ENCODE results near the gene TBC1D22A. TPM values are rescaled to one million over a fixed set of nuclear protein-coding genes. Genes with fewer than 3 reads are reported as not detected.

Gene TBC1D22A
- total RNA-seq, 1 donor from 2014 or later: 20.1 TPM

DNA sequence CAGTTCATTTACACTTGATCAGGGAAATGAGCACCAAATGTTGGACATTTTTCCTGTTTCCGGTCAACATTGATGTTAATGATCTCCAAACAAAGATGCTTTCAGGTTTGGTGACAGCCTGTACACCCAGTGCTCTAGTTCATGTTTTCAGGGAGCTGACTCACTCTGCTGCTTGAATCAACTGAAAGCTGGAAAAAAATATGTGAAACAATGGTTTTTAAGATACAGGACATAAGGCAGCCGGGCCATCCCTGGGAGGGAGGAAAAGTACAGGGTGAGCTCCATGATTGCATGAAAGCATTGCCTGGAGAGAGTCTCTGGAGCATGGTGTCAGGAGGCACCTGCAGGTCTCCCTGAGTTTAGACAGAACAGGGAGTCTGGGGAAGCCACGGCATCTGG is 259.6 kb downstream of the TBC1D22A start:
- no peak for DNase-seq (ENCODE audit: low spot score)
- intact Hi-C loops (cut with DNase I): no loop called here

DNA sequence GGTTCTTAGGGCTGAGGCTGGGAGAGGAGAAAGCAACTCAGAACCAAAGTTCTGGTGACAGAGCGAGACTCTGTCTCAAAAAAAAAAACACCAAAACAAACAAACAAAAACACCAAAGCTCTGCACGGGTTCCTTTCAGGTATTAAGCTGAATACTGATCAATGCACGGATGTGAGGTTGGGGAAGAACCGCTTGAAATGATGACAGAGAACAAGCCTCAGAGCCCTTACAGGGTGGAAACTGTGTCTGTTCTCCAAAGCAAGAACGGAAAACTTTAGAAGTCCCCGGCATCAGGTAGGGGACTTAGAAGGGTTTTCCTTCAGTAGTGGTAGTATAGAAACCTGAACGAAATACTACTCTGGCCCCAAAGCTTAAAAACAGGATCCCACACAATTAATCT is 260.0 kb downstream of the TBC1D22A start:
- no peak for DNase-seq (ENCODE audit: low spot score)
- intact Hi-C loops (cut with DNase I): no loop called here

DNA sequence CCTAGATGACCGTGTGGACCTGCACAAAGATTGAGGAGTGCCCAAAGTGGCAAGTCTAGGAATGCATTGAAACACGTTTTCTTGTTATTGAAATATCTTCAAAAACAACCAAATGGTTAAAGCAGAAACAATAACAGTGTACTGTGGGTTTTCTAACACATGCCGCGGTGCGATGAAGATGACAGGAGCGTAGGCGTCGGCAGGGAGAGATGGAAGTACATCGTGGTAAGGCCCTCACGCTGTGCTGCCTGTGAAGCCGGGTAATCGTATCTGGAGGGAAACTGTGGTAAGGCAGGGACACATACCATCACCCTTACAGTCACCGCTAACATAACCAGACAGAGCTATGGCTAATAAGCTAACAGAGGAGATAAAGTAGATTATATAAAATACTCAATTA is 261.4 kb downstream of the TBC1D22A start:
- DNase-seq (ENCODE audit: low spot score): no peak
- intact Hi-C loops (cut with DNase I): no loop called here

DNA sequence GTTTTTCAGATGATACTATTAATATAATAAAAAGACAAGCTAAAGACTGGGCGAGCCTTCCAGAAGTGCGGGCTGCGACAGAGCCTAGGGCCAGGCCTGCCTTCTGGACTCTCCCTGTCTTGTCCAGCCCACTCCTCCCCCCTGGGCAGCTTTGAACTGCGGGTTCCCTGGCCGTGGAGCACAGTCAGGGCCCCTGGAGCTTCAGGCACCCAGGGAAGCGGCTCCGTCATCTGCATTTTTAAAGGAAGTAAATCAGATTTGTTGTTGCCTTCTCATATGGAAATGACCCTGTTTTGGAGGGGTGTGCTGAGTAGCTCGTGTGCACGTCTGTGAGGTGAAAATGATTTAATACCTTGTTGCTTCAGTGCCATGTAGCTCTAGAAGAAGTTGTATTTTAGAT is 265.3 kb downstream of the TBC1D22A start:
- intact Hi-C loops (cut with DNase I): no loop called here
- DNase-seq (ENCODE audit: low spot score): no peak

DNA sequence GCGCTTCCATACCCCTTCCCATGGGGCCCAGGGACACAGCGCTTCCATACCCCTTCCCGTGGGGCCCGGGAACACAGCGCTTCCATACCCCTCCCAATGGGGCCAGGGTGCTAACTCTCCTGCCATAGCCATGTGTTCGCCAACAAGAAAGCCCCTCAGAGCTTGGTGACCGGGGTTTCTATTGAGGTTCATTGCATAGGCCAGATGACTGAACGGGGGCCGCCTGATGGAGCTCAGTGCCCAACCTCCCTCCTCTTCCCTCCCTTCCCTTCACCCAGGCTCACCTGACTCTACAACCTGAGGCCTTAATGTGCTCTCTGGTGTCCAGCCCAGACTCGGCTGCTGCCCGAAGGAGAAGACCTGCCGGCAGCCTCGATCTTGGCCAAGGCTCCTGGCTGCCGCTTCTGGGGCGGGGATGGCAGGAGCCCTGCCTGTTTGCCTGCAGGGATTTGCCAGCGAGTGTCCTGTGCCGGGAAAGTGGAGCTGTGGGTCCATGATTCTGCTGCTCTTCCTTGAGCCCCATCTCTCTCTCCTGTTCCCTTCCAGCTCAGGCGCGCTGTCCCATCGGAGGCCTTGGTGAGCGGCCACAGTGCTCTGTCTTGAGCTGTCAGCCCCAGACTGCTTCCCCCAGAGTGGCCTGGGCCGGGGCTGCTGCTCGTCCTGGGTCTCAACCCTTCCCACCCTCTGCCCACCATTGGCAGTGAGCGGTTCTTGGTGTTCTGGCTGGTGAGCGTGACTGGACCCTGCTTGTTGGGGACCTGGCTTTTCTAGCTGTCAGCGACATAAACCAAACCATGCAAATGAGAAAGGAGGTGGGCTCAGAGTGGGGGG is 267.0 kb downstream of the TBC1D22A start:
- intact Hi-C loops (cut with DNase I): no loop called here
- no peak for DNase-seq (ENCODE audit: low spot score)

DNA sequence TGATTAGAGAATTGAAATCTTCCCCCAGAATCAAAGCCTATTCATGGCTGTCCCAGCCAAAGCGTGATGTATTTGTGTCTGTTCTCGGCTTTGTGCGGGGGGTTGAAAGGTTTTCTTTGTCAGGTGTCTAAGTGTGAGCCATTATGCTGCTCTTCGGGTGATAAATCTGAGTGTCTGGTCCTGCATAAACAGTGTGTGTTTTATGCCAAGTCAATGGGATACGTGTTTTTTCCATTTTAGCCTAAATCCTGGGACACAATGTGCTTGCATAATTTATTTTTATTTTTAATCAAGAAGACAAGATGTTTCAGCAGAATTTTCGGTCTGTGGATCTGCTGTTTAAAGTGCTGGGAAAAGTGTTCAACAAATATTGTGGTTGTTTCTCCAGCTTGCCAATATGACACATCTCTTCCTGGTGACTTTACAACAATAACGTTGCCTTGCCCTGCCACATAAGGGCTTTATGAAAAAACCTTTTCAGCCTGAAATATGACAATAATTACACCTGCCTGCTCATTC is 267.8 kb downstream of the TBC1D22A start:
- intact Hi-C loops (cut with DNase I): no loop called here
- DNase-seq (ENCODE audit: low spot score): no peak

DNA sequence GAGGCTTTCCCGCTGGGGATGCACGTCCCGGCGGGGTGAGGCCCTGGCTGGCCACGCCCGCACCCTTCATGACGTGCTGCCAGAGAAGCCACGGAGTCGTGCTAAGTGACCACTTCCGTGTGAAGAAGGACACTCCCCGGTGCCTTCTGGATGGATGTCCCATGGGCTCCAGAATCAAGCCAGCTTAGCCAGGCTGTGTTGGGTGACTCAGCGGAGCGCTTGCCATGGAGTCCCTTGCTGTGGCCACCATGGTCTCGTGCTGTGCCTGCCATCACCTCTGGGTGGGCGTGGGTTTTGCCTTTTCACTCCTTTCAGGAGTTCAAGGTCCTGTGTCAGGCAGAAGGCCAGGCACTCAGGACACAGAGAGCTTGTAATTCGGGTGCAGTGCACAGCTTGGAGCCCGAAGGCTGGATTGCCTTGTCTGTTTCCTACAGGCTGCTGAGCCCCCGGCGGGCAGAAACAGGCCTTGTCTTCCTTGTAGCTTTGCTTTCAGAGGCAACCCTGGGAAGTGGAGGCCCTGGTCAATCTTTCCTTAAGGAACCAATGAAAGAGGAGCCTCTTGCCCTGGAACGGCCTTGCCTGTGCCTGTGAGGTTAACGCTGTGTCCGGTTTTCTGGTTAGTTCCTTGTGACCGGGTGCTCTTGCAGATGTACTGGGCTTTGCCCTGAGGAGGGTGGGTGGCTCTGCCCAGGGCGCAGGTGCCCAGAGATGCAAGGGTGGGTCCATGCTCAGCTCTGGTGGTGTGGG is 268.6 kb downstream of the TBC1D22A start:
- DNase-seq (ENCODE audit: low spot score): no peak
- intact Hi-C loops (cut with DNase I): no loop called here

DNA sequence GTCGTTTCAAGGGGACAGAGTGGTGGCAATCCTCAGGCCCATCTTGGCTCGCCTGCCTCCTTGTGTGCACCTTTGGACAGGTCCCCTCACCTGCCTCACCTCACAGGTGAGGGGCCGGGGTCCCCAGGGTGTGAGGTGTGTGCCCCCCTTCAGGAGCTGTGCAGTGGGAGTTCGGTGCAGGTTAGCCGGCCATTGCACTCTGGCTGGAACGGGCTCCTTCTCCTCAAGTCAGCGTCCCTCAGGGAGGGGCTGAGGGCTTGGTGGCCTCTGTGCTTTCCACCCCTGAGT is 269.1 kb downstream of the TBC1D22A start:
- intact Hi-C loops (cut with DNase I): no loop called here

DNA sequence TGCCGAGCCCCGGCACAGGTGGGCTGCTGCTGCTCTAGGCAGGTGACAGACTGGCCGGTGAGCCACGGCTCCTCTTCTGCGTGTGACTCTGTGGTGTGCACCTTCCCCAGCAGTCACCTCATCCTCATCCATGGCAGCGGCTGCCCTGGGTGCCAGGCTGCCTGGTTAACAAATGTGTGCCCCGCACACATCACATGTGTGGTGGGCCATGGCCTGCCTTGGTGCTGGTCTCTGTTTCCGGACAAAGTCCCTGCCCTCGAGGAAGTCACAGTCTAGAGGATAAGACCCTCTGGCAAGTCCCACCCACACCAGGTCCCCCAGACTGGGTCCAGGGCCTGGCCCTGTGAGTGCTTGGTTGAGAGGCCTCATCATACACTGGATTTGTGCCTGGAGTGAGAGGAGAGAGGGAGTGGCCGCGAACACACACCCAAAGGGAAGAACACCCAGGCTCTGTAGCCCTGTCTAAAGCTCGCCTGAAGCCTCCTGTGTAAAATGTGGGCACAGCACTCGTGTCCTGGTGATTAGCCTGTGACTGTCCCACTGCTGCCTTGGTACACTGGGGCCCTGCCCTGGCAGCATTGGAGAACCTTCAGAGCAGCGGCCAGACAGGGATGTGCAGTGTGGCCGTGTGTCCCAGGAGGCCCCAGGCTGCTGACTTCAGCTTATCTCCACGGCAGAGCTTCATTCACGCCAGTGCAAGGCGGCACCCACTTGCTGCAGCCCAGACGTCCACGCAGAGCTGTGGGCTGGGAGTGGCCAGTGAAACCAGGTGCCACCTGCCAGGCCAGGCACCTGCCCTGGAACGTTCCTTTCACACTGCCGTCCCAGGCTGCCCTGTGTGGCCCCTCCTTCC is 269.9 kb downstream of the TBC1D22A start:
- DNase-seq (ENCODE audit: low spot score): no peak
- intact Hi-C loops (cut with DNase I): no loop called here

More for the DNA sequence above, 269.1 kb downstream of the TBC1D22A start:
- DNase-seq (ENCODE audit: low spot score): no peak

DNA sequence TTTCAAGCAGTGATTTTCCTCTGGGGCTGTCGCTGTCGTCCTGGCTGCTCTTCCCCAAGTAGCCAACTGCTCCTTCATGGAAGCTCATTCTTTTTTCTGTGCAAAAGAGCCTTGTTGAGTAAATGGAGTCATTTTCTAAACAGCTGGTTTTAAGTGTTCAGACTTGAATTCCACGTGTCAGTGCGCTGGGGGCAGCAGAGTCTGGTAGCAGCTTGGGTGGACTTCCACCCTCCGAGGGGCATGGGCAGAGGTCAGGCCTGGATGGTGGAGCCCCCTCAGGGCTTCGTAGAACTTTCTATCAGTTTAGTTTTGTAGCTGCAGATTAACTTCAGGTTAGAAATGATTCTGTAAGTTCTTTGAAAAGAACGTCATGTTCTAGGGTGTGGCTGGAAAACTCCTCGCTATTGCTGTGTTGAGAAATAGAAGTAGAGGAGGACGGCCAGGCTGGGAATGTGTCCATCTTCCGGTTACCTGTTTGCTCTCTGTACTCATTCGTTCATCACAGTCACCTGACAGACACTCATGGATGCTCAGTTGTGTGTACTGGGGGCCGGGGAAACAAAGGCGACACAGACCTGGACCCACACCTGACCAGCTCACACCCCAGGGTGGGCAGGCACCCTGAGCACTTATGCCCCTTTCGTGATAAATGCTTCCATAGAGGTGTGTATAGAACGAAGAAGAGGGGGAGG is 270.7 kb downstream of the TBC1D22A start:
- intact Hi-C loops (cut with DNase I): no loop called here
- no peak for DNase-seq (ENCODE audit: low spot score)

DNA sequence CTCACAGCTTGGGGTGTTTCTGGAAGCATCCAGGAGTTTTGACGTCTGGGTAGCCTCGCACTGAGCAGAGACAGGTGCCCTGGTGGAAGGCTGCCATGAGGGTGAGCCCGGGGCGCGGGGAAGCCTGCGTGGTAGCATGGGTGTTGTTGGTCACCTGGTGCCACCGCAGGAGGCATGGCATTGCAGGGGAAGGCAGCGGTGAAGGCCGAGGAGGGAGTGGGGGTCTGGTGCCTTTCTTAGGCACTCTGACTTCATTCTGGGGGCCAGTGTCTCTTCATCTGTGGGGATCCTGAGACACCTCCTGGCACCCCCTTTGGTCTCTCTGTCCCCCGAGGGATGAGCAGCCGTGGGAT is 271.2 kb downstream of the TBC1D22A start:
- no peak for DNase-seq (ENCODE audit: low spot score)
- intact Hi-C loops (cut with DNase I): no loop called here

DNA sequence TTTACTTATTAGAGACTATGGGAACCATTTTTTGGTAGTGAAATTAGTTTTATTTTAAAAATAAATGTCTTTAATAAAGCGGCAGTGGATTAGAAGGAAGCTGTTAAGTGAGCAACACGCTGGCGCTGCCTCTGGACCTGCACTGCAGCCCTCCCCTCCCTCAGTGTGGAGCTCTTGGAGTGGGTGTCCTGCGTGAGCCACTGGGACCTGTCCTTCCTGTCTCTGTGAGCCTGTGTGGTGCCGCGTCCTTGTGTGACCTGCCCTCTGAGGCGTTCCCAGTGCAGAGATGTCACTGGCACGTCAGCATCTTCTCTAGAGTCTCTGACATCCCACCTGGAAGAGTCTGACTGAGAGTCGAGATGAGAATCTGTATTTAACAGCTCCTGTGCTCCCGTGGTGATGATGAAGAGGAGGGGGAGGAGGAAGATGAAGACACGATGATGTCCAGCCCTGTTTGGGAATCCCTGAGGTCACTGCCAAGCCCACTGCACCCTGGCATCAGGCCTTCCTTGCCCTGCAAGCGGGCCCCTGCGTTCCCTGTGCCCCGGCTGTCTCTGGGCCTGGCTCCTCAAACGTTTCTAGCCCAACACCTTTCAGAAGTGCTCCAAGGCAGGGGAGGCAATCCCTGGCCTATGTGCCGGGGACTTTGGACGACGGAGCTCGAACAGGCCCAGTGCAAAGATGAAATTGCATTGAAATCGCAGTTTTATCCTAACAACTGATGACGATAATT is 271.8 kb downstream of the TBC1D22A start:
- intact Hi-C loops (cut with DNase I): no loop called here
- no peak for DNase-seq (ENCODE audit: low spot score)

DNA sequence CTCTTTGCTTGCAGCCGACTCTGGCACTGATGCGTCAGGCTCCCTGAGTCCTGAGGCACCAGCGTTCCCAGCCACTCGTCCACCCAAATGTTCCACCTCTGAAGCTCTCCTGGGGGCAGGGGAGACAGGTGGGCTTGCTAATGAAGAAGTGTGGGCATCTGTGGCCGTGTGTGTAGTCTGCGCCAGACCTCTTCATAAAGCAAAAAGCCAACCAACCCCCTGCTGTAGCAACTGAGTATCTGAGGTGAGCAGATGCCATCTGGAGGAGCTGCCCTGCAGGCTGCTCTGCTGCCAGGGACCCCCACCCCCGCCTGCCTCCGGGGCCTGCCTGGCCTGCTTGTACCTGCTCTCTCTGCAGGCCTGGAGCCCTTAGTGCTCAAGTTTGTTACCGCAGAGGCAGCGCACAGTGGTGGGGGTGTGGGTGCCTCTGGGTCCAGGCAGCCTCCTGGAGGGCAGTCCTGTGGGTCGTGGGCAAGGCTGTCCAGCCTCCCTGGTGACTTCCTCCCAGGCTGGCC is 272.5 kb downstream of the TBC1D22A start:
- DNase-seq (ENCODE audit: low spot score): no peak
- intact Hi-C loops (cut with DNase I): no loop called here

DNA sequence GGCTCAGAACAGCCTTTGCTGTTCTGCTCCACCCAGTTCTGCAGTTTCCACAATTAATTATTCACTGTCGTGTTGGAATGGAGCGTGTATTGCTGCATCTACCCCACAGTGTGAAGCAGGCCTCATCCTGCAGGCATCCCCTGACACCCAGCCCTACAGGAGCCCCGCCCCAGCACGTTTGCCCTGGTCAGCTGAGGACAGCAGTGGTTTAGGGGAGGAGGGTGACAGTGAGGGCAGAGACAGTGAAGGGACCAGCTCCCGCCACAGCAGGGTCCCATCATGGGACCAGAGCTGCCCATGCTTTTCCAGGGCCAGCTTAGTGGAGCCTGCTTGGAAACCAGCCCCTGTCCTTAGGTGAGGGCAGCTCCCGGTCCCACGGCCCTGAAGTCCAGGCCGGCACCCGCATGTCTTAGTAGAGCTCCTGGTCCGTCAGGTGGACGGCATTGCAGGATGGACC is 273.0 kb downstream of the TBC1D22A start:
- no peak for DNase-seq (ENCODE audit: low spot score)
- intact Hi-C loops (cut with DNase I): no loop called here

DNA sequence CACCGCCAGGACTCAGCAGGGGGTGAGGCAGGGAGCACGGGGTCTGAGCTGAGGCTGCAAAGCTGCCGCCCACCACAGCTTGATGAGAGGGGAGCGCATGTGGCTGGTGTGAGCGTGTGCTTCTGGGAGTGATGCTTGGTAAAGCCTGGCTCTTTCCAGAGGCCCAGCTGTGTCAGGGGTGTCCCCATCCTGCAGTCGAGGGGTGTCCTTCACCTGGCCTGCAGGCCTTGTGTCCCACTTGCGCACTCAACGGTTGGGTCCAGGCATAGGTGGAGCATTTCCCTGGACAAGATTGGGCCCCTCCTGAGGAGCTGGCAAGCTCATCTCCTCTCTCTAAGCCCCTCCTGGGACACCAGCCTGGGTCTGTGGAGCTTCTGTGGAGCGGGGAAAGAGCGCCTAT is 273.9 kb downstream of the TBC1D22A start:
- intact Hi-C loops (cut with DNase I): no loop called here
- DNase-seq (ENCODE audit: low spot score): no peak

DNA sequence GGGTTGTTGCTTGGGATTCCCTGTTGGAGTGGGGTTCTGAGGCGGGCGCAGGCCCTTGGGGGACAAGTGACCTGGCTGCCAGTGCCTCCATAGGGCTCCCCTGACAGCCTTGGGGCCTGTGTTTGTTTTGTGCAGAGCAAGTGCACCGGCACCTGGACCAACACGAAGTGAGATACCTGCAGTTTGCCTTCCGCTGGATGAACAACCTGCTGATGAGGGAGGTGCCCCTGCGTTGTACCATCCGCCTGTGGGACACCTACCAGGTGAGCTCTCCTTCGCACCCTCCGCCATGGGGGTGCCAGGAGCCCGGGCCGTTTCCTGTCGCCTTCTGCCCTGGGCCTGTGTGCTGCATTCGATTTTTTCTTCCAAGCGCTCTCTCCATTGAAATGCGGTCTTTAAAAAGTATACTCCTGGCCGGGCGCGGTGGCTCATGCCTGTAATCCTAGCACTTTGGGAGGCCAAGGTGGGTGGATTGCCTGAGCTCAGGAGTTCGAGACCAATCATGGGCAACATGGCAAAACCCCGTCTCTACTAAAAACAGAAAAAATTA is 274.6 kb downstream of the TBC1D22A start:
- DNase-seq (ENCODE audit: low spot score): no peak
- intact Hi-C loops (cut with DNase I): no loop called here

DNA sequence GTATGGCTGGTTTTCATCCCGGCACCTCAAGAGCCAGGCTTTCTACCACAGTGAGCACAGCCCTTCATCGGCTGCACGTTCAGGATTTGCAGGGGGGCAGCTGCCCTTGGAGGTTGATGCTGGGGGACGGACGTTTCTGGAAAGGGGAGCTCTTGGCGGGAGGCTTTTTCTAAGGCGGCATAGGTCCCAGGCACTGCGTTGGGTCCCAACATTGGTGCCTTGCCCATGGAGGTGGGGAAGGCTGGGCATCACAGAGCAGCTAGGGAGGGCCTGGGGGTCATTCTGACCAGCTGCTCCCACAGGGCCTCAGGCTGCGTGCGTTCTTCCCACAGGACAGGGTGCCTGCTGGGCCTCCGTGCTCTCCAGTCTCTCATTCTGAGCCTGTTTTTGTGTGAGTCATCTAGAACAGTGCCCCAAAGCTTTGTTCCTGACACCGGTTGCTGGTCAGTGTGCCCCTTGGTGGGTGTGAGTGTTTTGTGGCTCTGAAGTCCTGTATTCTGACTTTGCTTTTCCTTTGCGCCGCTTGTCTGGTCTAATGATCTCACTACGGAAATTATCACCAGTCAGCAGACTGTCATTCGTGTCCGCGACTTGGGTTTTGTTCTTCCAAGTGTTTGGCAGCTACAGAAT is 275.9 kb downstream of the TBC1D22A start:
- DNase-seq (ENCODE audit: low spot score): no peak
- intact Hi-C loops (cut with DNase I): no loop called here

DNA sequence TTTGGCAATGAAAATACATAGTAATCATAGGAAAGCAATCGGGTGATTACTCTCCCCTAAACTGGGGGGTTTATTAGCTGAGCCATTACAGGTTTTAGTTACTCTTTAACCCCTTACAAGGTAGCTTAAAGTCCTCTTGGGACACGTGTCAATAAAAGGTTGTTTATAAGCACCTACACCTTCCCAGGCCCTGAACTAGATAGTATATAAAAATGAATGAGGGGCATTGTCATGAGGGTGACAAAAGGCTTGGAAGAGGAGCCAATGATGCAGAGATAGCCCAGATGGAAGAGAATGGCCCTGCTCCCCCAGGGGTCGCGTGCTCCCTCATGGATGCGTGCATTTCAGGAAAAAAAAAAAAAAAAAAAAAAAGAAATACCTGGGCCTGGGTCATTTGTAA is 276.9 kb downstream of the TBC1D22A start:
- DNase-seq (ENCODE audit: low spot score): no peak
- intact Hi-C loops (cut with DNase I): no loop called here
